GM23248 (cell line): Measurements from ENCODE around the gene TTLL3. TPM values are rescaled to one million over a fixed set of nuclear protein-coding genes. Genes with fewer than 3 reads are reported as not detected.
A peak's percentile ranks its signal among the peaks of the same experiment; 100 is the strongest.
"Not testable (repeated sequence)": the region's sequence is repeated elsewhere in the genome, so short reads cannot be mapped to it uniquely, and the experiment has no call there.

Experiments
- DNase-seq: peaks from one replicate; pipeline ENCODE4 v3.0.0-alpha.2; 2015
- H2AFZ ChIP-seq: fragments of 200-600 bp; sonication (generic); 2 replicates; pipeline ENCODE4 v1.6.1; 2016; ENCODE audit warnings: antibody characterized with exemption
- H3F3A ChIP-seq: fragments of 200-600 bp; sonication (generic); 2 replicates; pipeline ENCODE4 v1.6.1; 2016; ENCODE audit warnings: mild to moderate bottlenecking, antibody characterized with exemption, mixed run types; ENCODE audit not compliant: insufficient read depth
- H3K27ac ChIP-seq: fragments of 200-600 bp; sonication (generic); 2 replicates; pipeline ENCODE4 v1.5.1; 2016; ENCODE audit warnings: mild to moderate bottlenecking
- H3K27me3 ChIP-seq: fragments of 200-600 bp; sonication (generic); replicated peaks from 2 replicates; pipeline ENCODE4 v1.6.1; 2016; ENCODE audit warnings: mild to moderate bottlenecking; ENCODE audit not compliant: insufficient read depth
- H3K36me3 ChIP-seq: fragments of 200-600 bp; sonication (generic); 2 replicates; pipeline ENCODE4 v1.6.1; 2016; ENCODE audit warnings: low read depth, mild to moderate bottlenecking
- H3K4me1 ChIP-seq: fragments of 200-600 bp; sonication (generic); 2 replicates; pipeline ENCODE4 v1.6.1; 2016; ENCODE audit warnings: mild to moderate bottlenecking; ENCODE audit not compliant: insufficient read depth
- H3K4me2 ChIP-seq: fragments of 200-600 bp; sonication (generic); one replicate; pipeline ENCODE4 v1.6.1; 2016; ENCODE audit warnings: mild to moderate bottlenecking; ENCODE audit not compliant: unreplicated experiment
- H3K4me3 ChIP-seq: fragments of 200-600 bp; sonication (generic); 2 replicates; pipeline ENCODE4 v1.5.1; 2016; ENCODE audit warnings: mild to moderate bottlenecking
- H3K79me2 ChIP-seq: fragments of 200-600 bp; sonication (generic); 2 replicates; pipeline ENCODE4 v1.6.1; 2016; ENCODE audit warnings: mild to moderate bottlenecking; ENCODE audit not compliant: insufficient read depth
- H3K9ac ChIP-seq: fragments of 200-600 bp; sonication (generic); 2 replicates; pipeline ENCODE4 v1.6.1; 2016; ENCODE audit warnings: mild to moderate bottlenecking
- H3K9me2 ChIP-seq: fragments of 200-600 bp; sonication (generic); 2 replicates; pipeline ENCODE4 v1.6.1; 2016; ENCODE audit warnings: mixed run types, mild to moderate bottlenecking, moderate library complexity; ENCODE audit not compliant: insufficient read depth
- H3K9me3 ChIP-seq: fragments of 200-600 bp; sonication (generic); one replicate; pipeline ENCODE4 v1.6.1; 2017; ENCODE audit warnings: low read depth
- H4K20me1 ChIP-seq: fragments of 200-600 bp; sonication (generic); 2 replicates; pipeline ENCODE4 v1.6.0; 2016; ENCODE audit not compliant: insufficient read depth
- EZH2 ChIP-seq: fragments of 200-600 bp; sonication (generic); IDR thresholded peaks from 2 replicates; pipeline ENCODE4 v1.6.1; 2018; ENCODE audit warnings: antibody characterized with exemption, mild to moderate bottlenecking; ENCODE audit not compliant: insufficient read depth, poor library complexity, severe bottlenecking
- EZH2phosphoT487 ChIP-seq: fragments of 200-600 bp; sonication (generic); IDR thresholded peaks from 2 replicates; pipeline ENCODE4 v1.6.1; 2018; ENCODE audit warnings: antibody characterized with exemption, moderate library complexity, mild to moderate bottlenecking, low read depth; ENCODE audit not compliant: insufficient read depth
- WGBS, 2 experiments: methylation state at CpG; one replicate each; pipeline ENCODE4 v1.1.6; 2015 to 2017; ENCODE audit warnings: low lambda C conversion rate in 2 of 2, low coverage in 1 of 2; ENCODE audit errors: missing lambda C conversion rate in 2 of 2; 5-methylcytosine and 5-hydroxymethylcytosine counted together
- in situ Hi-C: fragments of 300-500 bp; cut with MboI; formaldehyde crosslinking; loops from 2 replicates; pipeline ENCODE4 v1.15.0; 2020
- polyA plus RNA-seq: library from polyadenylated mRNA; unstranded; fragments of >200 nt; fragmentation: Nextera tagmentation; extraction: Ambion mirVana; gene quantifications from 2 replicates; pipeline ENCODE4 v1.2.1, GENCODE V29; 2016
- total RNA-seq: library from RNA; depleted of rRNA; stranded (reverse); fragments of >200 nt; shearing (Covaris generic); gene quantifications from 2 replicates; pipeline ENCODE4 v1.2.3, GENCODE V29; 2014

The TTLL3 gene
- total and polyA plus RNA-seq, 2 experiments from 2014 or later: 26.9 to 30.3 TPM

DNA sequence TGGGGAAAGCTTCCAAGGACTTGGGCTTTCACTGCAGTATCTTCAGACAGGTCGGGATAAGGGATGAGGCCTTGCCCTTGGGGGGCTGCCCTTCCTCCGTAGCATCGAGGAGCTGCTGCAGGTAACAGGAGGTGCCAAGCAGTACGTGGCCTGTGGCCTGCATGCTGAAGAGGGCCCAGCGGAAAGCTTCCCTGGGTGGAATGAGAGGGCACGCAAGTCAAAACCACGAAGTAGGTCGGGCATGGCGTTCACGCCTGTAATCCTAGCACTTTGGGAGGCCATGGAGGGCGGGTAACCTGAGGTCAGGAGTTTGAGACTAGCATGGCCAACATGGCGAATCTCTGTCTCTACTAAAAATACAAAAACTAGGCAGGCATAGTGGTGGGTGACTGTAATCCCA, 57.0 kb downstream of the TTLL3 start:
- Histone ChIP-seq H2AFZ (no peak overlapping the region), H3F3A (no peaks in the 10 kb centered on the region), H3K4me1 (peaks cover 4% of the 10 kb centered on the region; the same call in 1 of the 2 replicates), H3K9me3 (no peaks in the 10 kb centered on the region), H3K9me2 (no peaks in the 10 kb centered on the region), H3K36me3 (no peaks in the 10 kb centered on the region), H4K20me1 (no peaks in the 10 kb centered on the region), H3K79me2 (no peaks in the 10 kb centered on the region), H3K4me3 (no peak overlapping the region), H3K4me2 (no peak overlapping the region), H3K9ac (no peak overlapping the region), H3K27ac (no peak overlapping the region), H3K27me3 (no peaks in the 10 kb centered on the region)
- 82 to 85% methylated on average over 12 of the region's 12 CpGs for WGBS, 2 experiments
- TF ChIP-seq EZH2: no peak
- TF ChIP-seq EZH2phosphoT487: no peak
- DNase-seq: no peak
- in situ Hi-C loops: no loop called here

DNA sequence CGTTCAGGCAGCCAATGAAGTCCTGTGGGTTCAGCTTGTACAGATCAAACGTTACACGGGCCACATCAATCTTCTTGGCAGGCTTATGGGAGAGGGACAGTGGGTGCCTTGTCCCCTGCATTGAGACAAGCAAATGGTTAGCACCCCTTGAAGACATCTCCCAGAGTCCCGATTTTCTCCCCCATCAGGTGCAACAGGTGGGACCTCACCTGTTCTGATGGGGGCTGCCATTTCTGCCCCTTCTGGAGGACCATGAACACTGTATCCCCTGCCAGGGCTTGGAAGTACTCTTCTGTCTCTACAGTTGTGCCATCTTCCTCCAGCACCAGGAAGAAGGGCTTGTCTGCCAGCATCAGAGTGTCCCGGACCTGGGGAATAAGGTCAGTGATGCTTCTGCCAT, 59.9 kb downstream of the TTLL3 start:
- no peak for DNase-seq
- H3K36me3 ChIP-seq: no peaks in the 10 kb centered on the region
- 67% methylated on average over 5 of the region's 5 CpGs for WGBS, 2 experiments

DNA sequence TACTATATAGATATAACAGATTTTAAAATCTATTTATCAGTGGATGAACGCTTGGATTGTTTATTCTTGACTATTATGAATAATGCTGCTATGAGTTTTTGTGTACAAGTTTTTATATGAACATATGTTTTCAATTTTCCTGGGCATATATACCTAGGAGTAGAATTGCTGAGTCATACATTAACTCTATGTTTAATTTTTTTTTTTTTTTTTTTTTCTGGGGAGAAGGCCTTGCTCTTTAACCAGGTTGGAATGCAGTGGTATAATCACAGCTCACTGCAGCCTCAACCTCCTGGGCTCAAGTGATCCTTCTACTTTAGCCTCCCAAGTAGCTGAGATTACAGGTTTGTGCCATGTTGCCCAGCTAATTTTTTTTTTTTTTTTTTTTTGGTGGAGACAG, 60.9 kb downstream of the TTLL3 start:
- H3F3A ChIP-seq: no peaks in the 10 kb centered on the region
- H3K9me2 ChIP-seq: no peaks in the 10 kb centered on the region
- no peak for TF ChIP-seq EZH2
- no peak for TF ChIP-seq EZH2phosphoT487
- H3K9ac ChIP-seq: no peak overlapping the region
- H3K4me3 ChIP-seq: no peak overlapping the region
- no peak overlapping the region for H3K27ac ChIP-seq
- H3K36me3 ChIP-seq: no peaks in the 10 kb centered on the region
- H3K27me3 ChIP-seq: no peaks in the 10 kb centered on the region
- no peaks in the 10 kb centered on the region for H3K9me3 ChIP-seq
- H4K20me1 ChIP-seq: no peaks in the 10 kb centered on the region
- peak; percentile 85 for DNase-seq
- H2AFZ ChIP-seq: no peak overlapping the region
- 4 to 13% methylated on average over 1 of the region's 1 CpG for WGBS, 2 experiments
- in situ Hi-C loops: no loop called here
- peaks cover 4% of the 10 kb centered on the region; the same call in 1 of the 2 replicates for H3K4me1 ChIP-seq
- H3K4me2 ChIP-seq: no peak overlapping the region
- no peaks in the 10 kb centered on the region for H3K79me2 ChIP-seq

More for the DNA sequence above, 59.9 kb downstream of the TTLL3 start:
- Histone ChIP-seq H4K20me1 (no peaks in the 10 kb centered on the region), H3K4me1 (peaks cover 4% of the 10 kb centered on the region; the same call in 1 of the 2 replicates), H3K27me3 (no peaks in the 10 kb centered on the region), H3K9me2 (no peaks in the 10 kb centered on the region), H3F3A (no peaks in the 10 kb centered on the region), H3K9ac (no peak overlapping the region), H3K79me2 (no peaks in the 10 kb centered on the region), H2AFZ (no peak overlapping the region), H3K4me3 (no peak overlapping the region), H3K4me2 (no peak overlapping the region), H3K9me3 (no peaks in the 10 kb centered on the region), H3K27ac (no peak overlapping the region)
- no peak for TF ChIP-seq EZH2
- TF ChIP-seq EZH2phosphoT487: no peak
- in situ Hi-C loops: no loop called here

DNA sequence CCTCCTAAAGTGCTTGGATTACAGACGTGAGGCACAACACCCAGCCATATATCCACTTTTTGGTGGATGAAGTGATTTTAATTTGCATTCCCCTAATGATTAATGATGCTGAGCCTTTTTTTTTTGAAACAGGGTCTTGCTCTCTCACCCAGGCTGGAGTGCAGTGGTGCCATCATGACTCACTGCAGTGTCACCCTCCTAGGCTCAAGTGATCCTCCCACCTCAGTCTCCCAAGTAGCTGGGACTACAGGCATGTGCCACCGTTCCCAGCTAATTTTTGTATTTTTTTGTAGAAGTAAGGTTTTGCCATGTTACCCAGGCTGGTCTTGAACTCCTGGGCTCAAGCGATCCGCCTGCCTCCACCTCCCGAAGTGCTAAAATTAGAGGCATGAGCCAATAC, 62.0 kb downstream of the TTLL3 start:
- 85 to 86% methylated on average over 5 of the region's 5 CpGs for WGBS, 2 experiments
- H3K9me2 ChIP-seq, H3K9ac ChIP-seq, H3K27ac ChIP-seq, H3K36me3 ChIP-seq, in situ Hi-C loops, DNase-seq, H4K20me1 ChIP-seq, H3K4me3 ChIP-seq, H3K27me3 ChIP-seq, H3K79me2 ChIP-seq, H3K4me1 ChIP-seq, H3F3A ChIP-seq, H3K9me3 ChIP-seq, H3K4me2 ChIP-seq, H2AFZ ChIP-seq: not testable (repeated sequence)

DNA sequence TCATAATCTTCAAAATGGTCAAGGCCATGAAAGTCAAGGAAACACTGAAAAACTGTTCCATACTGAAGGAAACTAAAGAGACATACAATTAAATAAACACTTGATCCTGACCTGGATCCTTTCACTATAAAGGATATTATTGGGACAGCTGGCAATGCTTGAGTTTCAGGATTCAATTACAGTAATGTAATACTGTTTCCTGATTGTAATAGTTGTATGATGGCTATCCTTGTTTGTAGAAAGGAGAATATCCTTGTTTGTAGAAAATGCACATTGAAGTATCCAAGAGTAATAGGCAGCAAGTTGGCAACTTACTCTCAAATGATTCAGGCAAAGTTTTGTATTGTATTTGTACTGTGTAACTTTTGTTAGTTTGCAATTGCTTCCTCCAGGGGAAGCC, 65.4 kb downstream of the TTLL3 start:
- Histone ChIP-seq H3F3A (no peaks in the 10 kb centered on the region), H3K9me2 (no peaks in the 10 kb centered on the region), H3K4me2 (no peak overlapping the region), H3K27me3 (no peaks in the 10 kb centered on the region), H4K20me1 (no peaks in the 10 kb centered on the region), H3K27ac (no peak overlapping the region), H3K79me2 (no peaks in the 10 kb centered on the region), H3K9me3 (no peaks in the 10 kb centered on the region), H3K9ac (no peak overlapping the region), H3K4me3 (no peak overlapping the region), H3K36me3 (no peaks in the 10 kb centered on the region), H3K4me1 (peaks cover 4% of the 10 kb centered on the region; the same call in 1 of the 2 replicates), H2AFZ (no peak overlapping the region)
- in situ Hi-C loops: no loop called here
- no peak for DNase-seq
- TF ChIP-seq EZH2phosphoT487 (no peak), EZH2 (no peak)

DNA sequence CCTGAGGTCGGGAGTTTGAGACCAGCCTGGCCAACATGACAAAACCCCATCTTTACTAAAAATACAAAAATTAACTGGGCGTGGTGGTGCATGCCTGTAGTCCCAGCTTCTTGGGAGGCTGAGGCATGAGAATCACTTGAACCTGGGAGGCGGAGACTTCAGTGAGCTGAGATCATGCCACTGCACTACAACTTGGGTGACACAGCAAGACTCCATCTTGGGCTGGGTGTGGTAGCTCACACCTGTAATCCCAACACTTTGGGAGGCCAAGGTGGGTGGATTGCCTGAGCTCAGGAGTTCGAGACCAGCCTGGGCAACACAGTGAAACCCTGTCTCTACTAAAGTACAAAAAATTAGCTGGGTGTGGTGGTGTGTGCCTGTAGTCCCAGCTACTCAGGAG, 66.2 kb downstream of the TTLL3 start:
- H2AFZ ChIP-seq, H3K9ac ChIP-seq, in situ Hi-C loops, H3K36me3 ChIP-seq, H3K27ac ChIP-seq, H3K4me3 ChIP-seq, H3K4me2 ChIP-seq, H3K4me1 ChIP-seq, H3K79me2 ChIP-seq, DNase-seq, H3K9me3 ChIP-seq, H4K20me1 ChIP-seq, H3K9me2 ChIP-seq, H3K27me3 ChIP-seq, H3F3A ChIP-seq: not testable (repeated sequence)
- WGBS, 2 experiments: 56 to 69% methylated on average over 4 of the region's 4 CpGs
